ENCODE results near the gene PKP4.
"Not testable (repeated sequence)": the region's sequence is repeated elsewhere in the genome, so short reads cannot be mapped to it uniquely, and the experiment has no call there.

PKP4 gene

GRCh38 chr2:158456309-158457066 is at the start of gene PKP4, which contains the start of gene CCDC148:
PKP4 (plus strand) TSS chr2:158456952; CDS start chr2:158533185, 76,233 bp downstream.
CCDC148 (minus strand) TSS chr2:158456753; CDS start chr2:158456439, 314 bp downstream.
- Histone ChIP-seq H3K9me3 (ENCODE audit: control insufficient read depth, low read depth, low read length) (no peaks in the 10 kb centered on the region), H3K4me1 (ENCODE audit: control insufficient read depth, low read depth, low read length) (peaks cover 31% of the 10 kb centered on the region), H3K4me3 (ENCODE audit: low read length) (peak within 1 kb of the TSS; percentile 95), H3K27me3 (ENCODE audit: control insufficient read depth, insufficient read depth, low read length) (no peaks in the 10 kb centered on the region), H3K27ac (ENCODE audit: low read length) (peak within 1 kb of the TSS; percentile 43), H3K36me3 (ENCODE audit: control insufficient read depth, low read depth, low read length) (no peaks in the 10 kb centered on the region), H3K9ac (ENCODE audit: low read length) (peak within 1 kb of the TSS; percentile 88)

- no peaks in the 10 kb centered on the region for H3K9me3 ChIP-seq (ENCODE audit: control insufficient read depth, low read depth, low read length)
- peaks cover 7% of the 10 kb centered on the region for H3K27me3 ChIP-seq (ENCODE audit: control insufficient read depth, insufficient read depth, low read length)
- H3K4me3 ChIP-seq (ENCODE audit: low read length) = no peak overlapping the region
- peaks cover 5% of the 10 kb centered on the region for H3K4me1 ChIP-seq (ENCODE audit: control insufficient read depth, low read depth, low read length)
- no peaks in the 10 kb centered on the region for H3K36me3 ChIP-seq (ENCODE audit: control insufficient read depth, low read depth, low read length)
- H3K27ac ChIP-seq (ENCODE audit: low read length) = no peak overlapping the region
- H3K9ac ChIP-seq (ENCODE audit: low read length) = no peak overlapping the region
Measured at GRCh38 chr2:158407031-158407430, 49.7 kb upstream of the PKP4 start.

- Histone ChIP-seq H3K9ac (ENCODE audit: low read length) (no peak overlapping the region), H3K27me3 (ENCODE audit: control insufficient read depth, insufficient read depth, low read length) (peaks cover 38% of the 10 kb centered on the region), H3K4me1 (ENCODE audit: control insufficient read depth, low read depth, low read length) (peaks cover 12% of the 10 kb centered on the region), H3K27ac (ENCODE audit: low read length) (no peak overlapping the region), H3K9me3 (ENCODE audit: control insufficient read depth, low read depth, low read length) (no peaks in the 10 kb centered on the region), H3K4me3 (ENCODE audit: low read length) (no peak overlapping the region), H3K36me3 (ENCODE audit: control insufficient read depth, low read depth, low read length) (no peaks in the 10 kb centered on the region)
Measured at GRCh38 chr2:158410132-158410531, 46.6 kb upstream of the PKP4 start.

GRCh38 chr2:158411748-158412147 is 45.0 kb upstream of the PKP4 start:
- Histone ChIP-seq H3K9ac (ENCODE audit: low read length) (no peak overlapping the region), H3K36me3 (ENCODE audit: control insufficient read depth, low read depth, low read length) (no peaks in the 10 kb centered on the region), H3K27ac (ENCODE audit: low read length) (no peak overlapping the region)

GRCh38 chr2:158412206-158412605 is 44.5 kb upstream of the PKP4 start:
- no peak overlapping the region for H3K4me3 ChIP-seq (ENCODE audit: low read length)
- H3K27ac ChIP-seq (ENCODE audit: low read length) = no peak overlapping the region
- peaks cover 12% of the 10 kb centered on the region for H3K4me1 ChIP-seq (ENCODE audit: control insufficient read depth, low read depth, low read length)
- peaks cover 4% of the 10 kb centered on the region for H3K9me3 ChIP-seq (ENCODE audit: control insufficient read depth, low read depth, low read length)
- H3K36me3 ChIP-seq (ENCODE audit: control insufficient read depth, low read depth, low read length) = no peaks in the 10 kb centered on the region
- H3K27me3 ChIP-seq (ENCODE audit: control insufficient read depth, insufficient read depth, low read length) = peaks cover 38% of the 10 kb centered on the region
- H3K9ac ChIP-seq (ENCODE audit: low read length) = no peak overlapping the region

More at GRCh38 chr2:158411748-158412147, 45.0 kb upstream of the PKP4 start:
- peaks cover 4% of the 10 kb centered on the region for H3K9me3 ChIP-seq (ENCODE audit: control insufficient read depth, low read depth, low read length)
- peaks cover 38% of the 10 kb centered on the region for H3K27me3 ChIP-seq (ENCODE audit: control insufficient read depth, insufficient read depth, low read length)
- H3K4me3 ChIP-seq (ENCODE audit: low read length) = no peak overlapping the region
- H3K4me1 ChIP-seq (ENCODE audit: control insufficient read depth, low read depth, low read length) = peaks cover 12% of the 10 kb centered on the region

GRCh38 chr2:158413581-158413980 is 43.2 kb upstream of the PKP4 start:
- Histone ChIP-seq H3K9ac (ENCODE audit: low read length) (no peak overlapping the region), H3K4me3 (ENCODE audit: low read length) (no peak overlapping the region), H3K9me3 (ENCODE audit: control insufficient read depth, low read depth, low read length) (peaks cover 4% of the 10 kb centered on the region), H3K36me3 (ENCODE audit: control insufficient read depth, low read depth, low read length) (no peaks in the 10 kb centered on the region), H3K27ac (ENCODE audit: low read length) (no peak overlapping the region), H3K27me3 (ENCODE audit: control insufficient read depth, insufficient read depth, low read length) (peaks cover 38% of the 10 kb centered on the region), H3K4me1 (ENCODE audit: control insufficient read depth, low read depth, low read length) (peaks cover 12% of the 10 kb centered on the region)

- H3K4me1 ChIP-seq (ENCODE audit: control insufficient read depth, low read depth, low read length) = peaks cover 12% of the 10 kb centered on the region
- H3K27me3 ChIP-seq (ENCODE audit: control insufficient read depth, insufficient read depth, low read length) = peaks cover 38% of the 10 kb centered on the region
- no peaks in the 10 kb centered on the region for H3K36me3 ChIP-seq (ENCODE audit: control insufficient read depth, low read depth, low read length)
- H3K9ac ChIP-seq (ENCODE audit: low read length) = no peak overlapping the region
- peaks cover 4% of the 10 kb centered on the region for H3K9me3 ChIP-seq (ENCODE audit: control insufficient read depth, low read depth, low read length)
- no peak overlapping the region for H3K4me3 ChIP-seq (ENCODE audit: low read length)
- no peak overlapping the region for H3K27ac ChIP-seq (ENCODE audit: low read length)
Measured at GRCh38 chr2:158414538-158414937, 42.2 kb upstream of the PKP4 start.

- Histone ChIP-seq H3K27ac (ENCODE audit: low read length) (no peak overlapping the region), H3K9ac (ENCODE audit: low read length) (no peak overlapping the region), H3K27me3 (ENCODE audit: control insufficient read depth, insufficient read depth, low read length) (no peaks in the 10 kb centered on the region), H3K4me3 (ENCODE audit: low read length) (no peak overlapping the region), H3K36me3 (ENCODE audit: control insufficient read depth, low read depth, low read length) (no peaks in the 10 kb centered on the region), H3K4me1 (ENCODE audit: control insufficient read depth, low read depth, low read length) (no peaks in the 10 kb centered on the region), H3K9me3 (ENCODE audit: control insufficient read depth, low read depth, low read length) (no peaks in the 10 kb centered on the region)
Measured at GRCh38 chr2:158432117-158432516, 24.6 kb upstream of the PKP4 start.

- not testable (repeated sequence) for H3K4me1 ChIP-seq (ENCODE audit: control insufficient read depth, low read depth, low read length); H3K27ac ChIP-seq (ENCODE audit: low read length); H3K4me3 ChIP-seq (ENCODE audit: low read length); H3K9ac ChIP-seq (ENCODE audit: low read length); H3K27me3 ChIP-seq (ENCODE audit: control insufficient read depth, insufficient read depth, low read length); H3K36me3 ChIP-seq (ENCODE audit: control insufficient read depth, low read depth, low read length); H3K9me3 ChIP-seq (ENCODE audit: control insufficient read depth, low read depth, low read length)
Measured at GRCh38 chr2:158433716-158434115, 23.0 kb upstream of the PKP4 start.

GRCh38 chr2:158439062-158439461 is 17.7 kb upstream of the PKP4 start:
- H3K9ac ChIP-seq (ENCODE audit: low read length); H3K4me3 ChIP-seq (ENCODE audit: low read length); H3K9me3 ChIP-seq (ENCODE audit: control insufficient read depth, low read depth, low read length); H3K27me3 ChIP-seq (ENCODE audit: control insufficient read depth, insufficient read depth, low read length); H3K36me3 ChIP-seq (ENCODE audit: control insufficient read depth, low read depth, low read length); H3K4me1 ChIP-seq (ENCODE audit: control insufficient read depth, low read depth, low read length); H3K27ac ChIP-seq (ENCODE audit: low read length): not testable (repeated sequence)

- Histone ChIP-seq H3K4me1 (ENCODE audit: control insufficient read depth, low read depth, low read length) (no peaks in the 10 kb centered on the region), H3K9ac (ENCODE audit: low read length) (no peak overlapping the region), H3K27me3 (ENCODE audit: control insufficient read depth, insufficient read depth, low read length) (no peaks in the 10 kb centered on the region), H3K4me3 (ENCODE audit: low read length) (no peak overlapping the region), H3K27ac (ENCODE audit: low read length) (no peak overlapping the region), H3K36me3 (ENCODE audit: control insufficient read depth, low read depth, low read length) (no peaks in the 10 kb centered on the region), H3K9me3 (ENCODE audit: control insufficient read depth, low read depth, low read length) (no peaks in the 10 kb centered on the region)
Measured at GRCh38 chr2:158443606-158444005, 13.1 kb upstream of the PKP4 start.
